Psoas muscle (tissue), 8 donors: ENCODE results near the gene GABBR2. TPM values are rescaled to one million over a fixed set of nuclear protein-coding genes. Genes with fewer than 3 reads are reported as not detected.

ENCODE experiments used
- ATAC-seq, 4 donors: fragments of 200-7000 bp; cut with Tn5 transposase; one replicate each; pipeline ENCODE4 v1.9.1; 2020; ENCODE audit warnings: moderate library complexity in 3 of 4, mild to moderate bottlenecking in 2 of 4
- DNase-seq, 2 donors: peaks; one replicate each; pipeline ENCODE4 v3.0.0-alpha.2; 2020
- H3K27ac ChIP-seq: fragments of 200-600 bp; one replicate; pipeline ENCODE4 v1.8.0; 2022
- H3K27me3 ChIP-seq, 3 donors: fragments of 200-600 bp in 1 of 3; one replicate each; pipeline versions ENCODE4 v1.6.1 to v1.8.0; 2013 to 2022; ENCODE audit warnings: low read length in 2 of 3, mild to moderate bottlenecking in 2 of 3, moderate library complexity in 1 of 3; ENCODE audit not compliant: insufficient read depth in 3 of 3
- H3K36me3 ChIP-seq, 2 donors: fragments of 200-600 bp in 1 of 2; one replicate each; pipeline versions ENCODE4 v1.6.1 to v1.8.0; 2013 to 2022; ENCODE audit warnings: low read depth in 1 of 2, mild to moderate bottlenecking in 1 of 2, moderate library complexity in 1 of 2; ENCODE audit not compliant: insufficient read depth in 1 of 2
- H3K4me1 ChIP-seq: fragments of 200-600 bp; one replicate; pipeline ENCODE4 v1.8.0; 2022
- H3K4me3 ChIP-seq: fragments of 200-600 bp; one replicate; pipeline ENCODE4 v1.8.0; 2022; ENCODE audit warnings: mild to moderate bottlenecking
- H3K9me3 ChIP-seq: fragments of 200-600 bp; one replicate; pipeline ENCODE4 v1.8.0; 2022
- CTCF ChIP-seq: fragments of 200-600 bp; IDR thresholded peaks from one replicate; pipeline ENCODE4 v1.8.0; 2022; ENCODE audit warnings: antibody characterized with exemption
- WGBS, 3 donors: extraction: QIAGEN DNeasy Blood & Tissue Kit; methylation state at CpG; one replicate each; pipeline versions ENCODE4 v1.1.6 to v1.1.7; 2013; 5-methylcytosine and 5-hydroxymethylcytosine counted together
- intact Hi-C, 2 donors: fragments of 100-400 bp; cut with DNase I; formaldehyde crosslinking; loops; one replicate each; pipeline versions ENCODE4 v1.11.0 to v1.14.2; 2022
- polyA plus RNA-seq, 3 donors: library from polyadenylated mRNA; stranded (reverse); fragments of 200-250 nt; gene quantifications; one replicate each; pipeline ENCODE4 v1.2.3, GENCODE V29; 2013
- total RNA-seq, 4 donors: library from RNA; stranded (reverse); fragmentation: NEBNext Ultra II Directional in 2 of 4; extraction: Animal tissue kit (Norgen Biotek cat#: 25700) in 2 of 4; gene quantifications; one replicate each; pipeline versions ENCODE4 v1.2.1 to v1.2.4, GENCODE V29; 2021 to 2023
- donor health status: healthy with polysubstance abuse.
- donor health status: DM: no; HTN: no; CAD: no; lungs with moderate emphysema.
- donor health status: Bipolar disorder and iron deficiency.
- donor health status: healthy.
- donor health status: DM: yes; HTN: yes; CAD: no.
- donor health status: DM: no; HTN: no; CAD: no.
- donor health status: DM: no; HTN: no; CAD: no.
- donor health status: DM: yes; HTN: yes; CAD: no.

GABBR2 gene
- total and polyA plus RNA-seq, 7 donors, result 0.08 to 0.66 (median 0.38) TPM

- H3K36me3 ChIP-seq, result no peaks in the 10 kb centered on the region
- no peak for TF ChIP-seq CTCF
- no peak overlapping the region for H3K27ac ChIP-seq
- ATAC-seq, result no peak
- DNase-seq, result no peak
- H3K4me1 ChIP-seq, result no peaks in the 10 kb centered on the region
- H3K4me3 ChIP-seq, result no peak overlapping the region
- 39 to 54% (median 46%) methylated on average over 5 of the region's 5 CpGs for WGBS, 3 donors
- no peaks in the 10 kb centered on the region for H3K9me3 ChIP-seq
- intact Hi-C loops, result no loop called here
- H3K27me3 ChIP-seq, result no peaks in the 10 kb centered on the region
Measured at GRCh38 chr9:98302150-98302549, 406.6 kb downstream of the GABBR2 start.

- Histone ChIP-seq H3K4me3 (no peak overlapping the region), H3K36me3 (no peaks in the 10 kb centered on the region), H3K27ac (no peak overlapping the region), H3K9me3 (no peaks in the 10 kb centered on the region), H3K4me1 (no peaks in the 10 kb centered on the region), H3K27me3 (no peaks in the 10 kb centered on the region)
- intact Hi-C loops, result no loop called here
- no peak for ATAC-seq
- WGBS, 3 donors, result 75 to 88% (median 75%) methylated on average over 3 of the region's 3 CpGs
- DNase-seq, result no peak
- no peak for TF ChIP-seq CTCF
Measured at GRCh38 chr9:98300611-98301010, 408.1 kb downstream of the GABBR2 start.

- no peaks in the 10 kb centered on the region for H3K36me3 ChIP-seq
- no peaks in the 10 kb centered on the region for H3K9me3 ChIP-seq
- H3K27ac ChIP-seq, result no peak overlapping the region
- DNase-seq (no peak), ATAC-seq (no peak)
- no peaks in the 10 kb centered on the region for H3K4me1 ChIP-seq
- no peak overlapping the region for H3K4me3 ChIP-seq
- no peaks in the 10 kb centered on the region for H3K27me3 ChIP-seq
- intact Hi-C loops, result no loop called here
- TF ChIP-seq CTCF, result no peak
Measured at GRCh38 chr9:98298476-98298875, 410.3 kb downstream of the GABBR2 start.

GRCh38 chr9:98295824-98296223, 412.9 kb downstream of the GABBR2 start:
- Histone ChIP-seq H3K4me3 (no peak overlapping the region), H3K36me3 (no peaks in the 10 kb centered on the region), H3K27ac (no peak overlapping the region), H3K9me3 (no peaks in the 10 kb centered on the region), H3K27me3 (peaks cover 0 to 1% (median 0%) of the 10 kb centered on the region in 3 donors), H3K4me1 (no peaks in the 10 kb centered on the region)
- DNase-seq, result no peak
- intact Hi-C loops, result no loop called here
- ATAC-seq, result no peak
- WGBS, 3 donors, result 82 to 87% (median 86%) methylated on average over 6 of the region's 6 CpGs
- no peak for TF ChIP-seq CTCF

- H3K36me3 ChIP-seq, result no peaks in the 10 kb centered on the region
- H3K27ac ChIP-seq, result no peak overlapping the region
- ATAC-seq (no peak), DNase-seq (no peak)
- H3K4me3 ChIP-seq, result no peak overlapping the region
- no peaks in the 10 kb centered on the region for H3K9me3 ChIP-seq
- peaks cover 0 to 1% (median 0%) of the 10 kb centered on the region in 3 donors for H3K27me3 ChIP-seq
- no peaks in the 10 kb centered on the region for H3K4me1 ChIP-seq
- TF ChIP-seq CTCF, result no peak
- intact Hi-C loops, result no loop called here
- 43 to 58% (median 48%) methylated on average over 5 of the region's 5 CpGs for WGBS, 3 donors
Measured at GRCh38 chr9:98291820-98292219, 416.9 kb downstream of the GABBR2 start.
